GM21526 (cell line): ENCODE data around the gene LRRC71.

Source experiments
- ATAC-seq: cut with Tn5 transposase; IDR thresholded peaks from one replicate; pipeline ENCODE4 v1.9.1; 2021; ENCODE audit warnings: moderate library complexity; ENCODE audit not compliant: unreplicated experiment, low FRiP score

The LRRC71 gene

DNA sequence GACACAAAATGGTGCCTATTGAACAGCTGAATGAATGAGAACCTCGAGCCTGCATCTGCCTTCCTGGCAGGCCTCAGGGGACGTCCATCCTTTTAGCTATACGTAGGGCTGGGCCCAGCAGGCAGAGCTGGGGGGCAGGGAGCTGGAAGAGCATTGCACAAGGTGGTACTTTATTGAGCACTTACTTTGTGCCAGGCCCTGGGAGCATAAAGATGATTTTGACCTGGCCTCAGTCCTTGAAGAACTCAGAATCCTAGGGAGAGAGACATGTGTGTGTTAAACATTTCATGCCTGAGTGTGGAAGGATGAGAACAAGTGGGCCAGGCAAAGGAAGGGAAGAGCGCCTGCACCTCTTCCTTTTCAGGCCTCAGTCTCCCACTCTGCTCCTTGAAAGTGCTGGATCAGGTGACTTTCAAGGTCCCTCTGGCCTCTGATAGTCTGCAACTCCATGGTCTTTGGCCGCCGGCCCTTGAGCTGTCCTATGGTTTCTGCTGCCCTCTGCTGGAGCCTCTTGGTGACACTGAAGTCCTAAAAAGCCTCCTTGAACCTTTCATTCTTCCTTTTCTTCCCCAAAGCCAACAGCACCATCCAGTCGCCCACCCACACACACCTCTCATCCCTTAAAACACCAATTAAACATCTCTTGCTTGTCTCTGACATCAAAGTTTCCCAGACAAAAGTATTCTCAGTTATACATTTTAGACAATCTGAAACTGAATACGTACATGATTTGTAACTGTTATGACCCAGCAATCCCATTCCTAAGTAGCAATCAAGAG lies 30.4 kb upstream of the LRRC71 start:
- ATAC-seq, result no peak

DNA sequence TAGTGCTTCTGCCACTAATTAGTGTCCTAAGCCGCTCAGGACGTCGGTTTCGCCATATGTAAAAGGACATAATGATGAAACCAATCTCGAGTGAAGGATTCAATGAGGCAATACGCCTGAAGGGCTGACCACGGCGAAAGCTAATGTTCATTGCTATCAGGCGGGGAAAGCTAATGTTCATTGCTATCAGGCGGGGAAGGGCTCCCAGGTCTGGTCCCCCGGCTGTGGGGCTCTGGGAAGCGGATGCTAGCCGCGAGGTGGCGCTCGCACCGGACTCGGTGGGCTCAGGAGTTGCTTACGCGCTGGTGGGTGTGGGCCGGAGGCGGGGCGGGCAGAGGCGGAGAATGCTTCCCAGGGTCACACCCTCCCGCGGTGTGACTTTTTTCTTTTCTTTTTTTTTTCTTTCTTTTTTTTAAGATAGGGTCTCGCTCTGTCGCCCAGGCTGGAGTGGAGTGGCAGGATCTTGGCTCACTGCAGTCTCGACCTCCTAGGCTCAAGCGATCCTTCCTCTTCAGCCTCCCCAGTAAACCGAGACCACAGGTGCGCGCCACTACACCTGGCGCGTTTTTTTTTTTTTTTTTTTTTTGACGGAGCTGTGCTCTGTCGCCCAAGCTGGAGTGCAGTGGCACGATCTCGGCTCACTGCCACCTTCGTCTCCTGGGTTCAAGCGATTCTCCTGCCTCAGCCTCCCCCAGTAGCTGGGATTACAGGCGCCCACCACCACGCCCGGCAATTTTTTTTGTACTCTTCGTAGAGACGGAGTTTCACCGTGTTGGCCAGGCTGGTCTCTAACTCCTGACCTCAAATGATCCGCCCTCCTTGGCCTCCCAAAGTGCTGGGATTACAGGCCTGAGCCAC lies 28.0 kb upstream of the LRRC71 start:
- no peak for ATAC-seq

DNA sequence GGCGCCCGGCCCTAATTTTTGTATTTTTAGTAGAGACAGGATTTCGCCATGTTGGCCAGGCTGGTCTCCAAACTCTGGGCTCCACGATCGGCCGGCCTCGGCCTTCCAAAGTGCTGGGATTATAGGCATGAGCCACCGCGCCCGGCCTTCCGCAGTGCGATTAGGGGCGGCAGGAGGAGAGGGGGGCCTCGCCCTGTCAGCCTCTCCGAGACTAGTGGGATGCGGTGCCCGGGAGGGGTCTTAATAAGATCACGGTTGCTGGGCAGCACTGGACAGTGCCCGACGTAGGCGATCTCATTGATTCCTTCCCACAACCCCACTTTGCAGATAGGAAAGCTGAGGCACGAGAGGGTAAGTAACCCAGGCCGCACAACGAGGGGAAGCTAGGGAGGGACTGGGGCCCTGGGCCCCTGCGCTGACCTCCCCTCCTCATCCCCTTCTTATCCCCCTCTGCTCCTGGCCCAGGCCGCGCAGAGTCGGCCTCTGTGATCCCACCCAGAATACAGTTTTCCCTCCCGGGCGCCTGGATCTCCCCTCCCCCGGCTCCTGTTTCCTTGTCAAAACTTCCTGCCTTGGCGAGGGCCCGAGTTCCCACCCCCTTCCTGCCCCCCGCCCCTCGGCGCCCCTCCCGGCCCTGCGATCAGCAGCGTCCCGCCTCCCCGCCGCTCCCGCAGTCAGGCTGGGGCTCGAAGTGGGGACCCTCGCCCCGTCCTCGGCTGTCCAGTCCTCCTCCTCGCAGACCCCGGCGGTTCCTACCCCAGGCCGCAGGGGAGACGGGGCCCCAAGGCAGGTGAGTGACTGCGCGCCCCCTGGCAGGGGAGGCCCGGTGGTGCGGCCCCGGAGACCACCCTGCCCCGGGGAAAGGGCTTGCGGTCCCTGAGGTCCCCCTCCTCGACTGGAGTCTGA lies 27.1 kb upstream of the LRRC71 start, which contains the start of gene PEAR1:
TSS of gene PEAR1 (plus strand) at position 671 of the 906 bp plus-strand sequence. CDS start 10,209 bp downstream, outside the sequence.
- ATAC-seq, result no peak

DNA sequence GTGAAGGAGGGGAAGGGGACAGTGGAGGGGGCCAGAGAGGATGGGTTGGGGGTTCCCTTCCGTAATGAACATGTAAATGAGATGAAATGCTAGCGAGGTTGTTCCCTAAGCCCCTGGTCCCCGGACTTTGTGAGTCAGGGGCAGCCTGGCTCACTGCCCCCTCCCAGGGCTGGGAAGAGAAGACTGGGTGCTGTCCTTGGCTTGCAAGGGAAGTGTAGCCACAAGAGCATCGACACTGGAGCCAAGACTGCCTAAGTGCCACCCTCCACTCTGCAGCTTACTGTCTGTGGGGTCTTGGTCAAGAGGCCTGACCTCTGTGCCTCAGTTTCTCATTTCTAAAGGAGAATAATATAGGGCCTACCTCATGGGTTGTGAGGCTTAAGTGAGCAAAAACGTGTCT lies 26.4 kb upstream of the LRRC71 start:
- ATAC-seq, result no peak

DNA sequence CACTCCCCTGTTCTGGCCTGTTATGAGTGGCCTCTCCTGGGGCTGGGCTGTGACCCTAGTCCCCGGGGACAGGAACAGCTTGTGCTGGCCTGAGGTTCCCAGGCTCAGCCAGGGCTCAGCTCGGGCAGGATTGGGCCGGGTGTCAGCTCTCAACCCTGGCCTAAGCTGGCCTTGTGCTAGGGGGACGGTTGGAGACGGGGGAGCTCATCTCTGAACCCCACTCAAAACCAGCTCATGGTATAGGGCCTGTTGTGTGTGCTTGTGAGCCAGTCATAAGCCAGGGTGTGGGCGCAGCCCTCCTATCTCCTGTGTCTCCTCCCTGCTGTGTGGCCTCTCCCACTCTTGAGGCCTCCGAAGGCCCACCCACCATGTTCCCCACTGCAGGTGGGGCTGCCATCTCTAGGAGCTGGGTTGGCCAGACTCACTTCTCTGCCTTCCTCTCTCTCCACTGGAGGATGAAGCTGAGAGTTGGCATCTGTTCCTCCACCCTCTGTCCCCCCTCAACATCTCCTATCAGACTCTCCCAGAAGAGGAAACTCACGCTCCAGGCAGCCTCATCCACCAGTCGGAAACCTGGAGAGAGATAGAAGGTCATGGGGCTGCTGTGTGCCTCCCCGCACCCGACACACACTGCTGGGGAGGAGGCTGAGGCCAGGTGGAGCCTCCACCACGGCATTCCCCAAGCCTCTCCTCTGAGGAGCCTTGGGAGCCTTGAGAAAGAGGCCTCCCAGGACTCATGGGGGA lies 25.5 kb upstream of the LRRC71 start:
- no peak for ATAC-seq

DNA sequence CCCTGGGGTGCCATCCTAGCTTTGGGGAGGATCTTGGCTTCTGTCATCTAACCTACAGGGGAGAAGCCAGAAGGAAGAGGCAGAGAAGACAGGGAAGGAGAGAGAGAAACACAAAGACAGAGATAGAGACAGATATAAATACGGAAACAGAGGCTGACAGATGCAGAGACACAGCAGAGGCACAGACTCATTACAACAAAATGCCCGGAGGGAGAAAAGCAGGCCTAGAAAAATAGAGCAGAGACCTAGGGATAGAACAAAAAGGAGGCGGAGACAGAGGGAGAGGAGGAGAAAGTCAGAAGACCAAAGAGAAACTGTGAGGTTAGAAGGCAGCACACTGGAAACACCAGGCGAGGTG lies 25.0 kb upstream of the LRRC71 start:
- no peak for ATAC-seq

DNA sequence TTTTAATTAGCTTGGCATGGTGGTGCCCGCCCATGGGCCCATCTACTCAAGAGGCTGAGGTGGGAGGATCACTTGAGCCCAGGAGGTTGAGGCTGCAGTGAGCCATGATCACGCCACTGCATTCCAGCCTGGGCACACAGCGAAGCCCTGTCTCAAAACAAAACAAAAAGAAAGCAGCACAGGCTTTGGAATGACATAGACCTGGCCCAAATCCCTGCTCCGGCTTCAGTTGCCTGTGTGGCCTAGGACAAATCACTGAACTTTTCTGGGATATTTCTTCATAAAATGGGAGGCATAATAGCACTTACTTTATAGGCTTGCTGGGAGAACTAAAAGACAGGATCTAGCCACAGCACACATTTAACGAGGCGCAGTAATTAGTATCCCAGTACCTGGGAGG lies 24.5 kb upstream of the LRRC71 start:
- ATAC-seq, result no peak

DNA sequence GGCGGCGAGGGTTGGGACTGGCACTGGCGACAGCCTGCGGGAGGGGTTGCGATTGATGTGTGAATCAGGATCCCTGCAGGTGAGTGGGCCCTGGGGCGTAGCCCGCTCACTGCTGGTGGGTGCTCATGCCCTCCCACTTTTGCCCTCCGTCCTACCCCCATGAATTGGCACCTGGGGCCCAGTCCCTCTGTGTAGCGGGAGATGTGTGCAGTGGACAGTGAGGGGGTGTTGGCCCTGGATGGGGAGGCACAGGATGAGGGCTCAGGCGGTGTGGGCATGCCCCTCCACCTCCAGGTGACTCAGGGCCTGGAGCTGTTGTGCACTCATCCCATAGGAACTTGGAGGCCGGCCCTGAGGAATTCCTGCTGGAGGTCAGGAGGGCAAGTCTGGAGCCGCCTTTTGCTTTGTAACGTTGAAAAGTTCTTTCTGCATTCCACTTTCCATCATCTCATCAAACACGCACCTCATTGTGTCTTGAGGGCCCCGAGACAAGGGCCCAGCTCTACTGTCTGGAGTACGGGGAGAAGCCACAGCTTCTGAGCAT lies 23.9 kb upstream of the LRRC71 start:
- no peak for ATAC-seq

DNA sequence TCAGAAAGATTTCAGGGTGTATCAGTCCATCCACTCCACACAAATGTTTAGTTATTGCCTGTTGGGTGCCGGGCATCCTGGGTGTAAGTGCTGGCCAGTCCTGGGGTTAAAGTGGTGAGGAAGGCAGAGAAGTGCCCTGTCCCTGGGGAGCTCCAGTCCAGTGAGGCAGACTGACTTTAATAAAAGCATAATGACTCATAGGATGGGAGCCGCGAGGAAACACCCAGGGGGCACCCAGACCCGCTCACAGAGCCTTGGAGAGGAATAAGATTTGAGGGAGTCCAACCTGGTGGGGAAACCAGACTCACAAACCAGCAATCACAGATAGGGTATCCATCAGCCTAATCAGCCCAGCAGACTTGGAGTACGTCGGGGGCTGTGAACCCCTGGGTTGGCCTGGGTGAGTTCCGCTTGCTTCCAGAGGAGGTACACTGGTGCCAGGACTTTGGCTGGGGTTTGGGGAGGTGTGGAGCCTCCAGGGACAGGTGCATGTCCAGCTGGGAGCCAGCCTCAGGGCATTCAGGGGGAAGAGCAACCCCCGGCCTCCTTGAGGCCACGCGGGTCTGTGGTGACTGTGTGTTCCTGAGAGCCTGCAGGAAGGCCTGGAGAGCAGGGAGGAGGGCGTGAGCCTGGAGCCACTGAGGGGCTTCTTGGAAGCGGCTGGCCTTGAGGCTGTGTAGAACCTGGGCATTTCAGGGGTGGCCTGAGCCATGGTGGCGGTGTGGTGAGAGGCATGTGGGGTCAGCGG lies 23.2 kb upstream of the LRRC71 start:
- ATAC-seq, result no peak

DNA sequence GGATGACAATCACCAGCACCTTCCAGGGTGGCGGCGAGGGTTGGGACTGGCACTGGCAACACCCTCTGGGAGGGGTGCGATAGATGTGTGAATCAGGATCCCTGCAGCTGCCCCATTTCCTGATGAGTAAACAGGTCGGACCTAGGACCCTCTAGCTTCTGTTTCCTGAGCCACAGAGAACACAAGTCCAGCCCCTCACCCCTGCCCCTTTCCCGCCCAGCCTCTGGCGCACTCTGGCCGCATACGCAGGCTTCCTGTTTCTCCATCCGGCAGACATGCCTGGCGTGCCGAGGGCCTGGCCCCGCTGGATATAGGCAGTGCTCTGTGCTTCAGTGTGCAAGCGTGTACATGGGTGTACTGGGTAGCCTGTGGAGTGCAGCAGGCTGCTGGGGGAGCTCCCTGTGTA lies 22.3 kb upstream of the LRRC71 start:
- no peak for ATAC-seq

DNA sequence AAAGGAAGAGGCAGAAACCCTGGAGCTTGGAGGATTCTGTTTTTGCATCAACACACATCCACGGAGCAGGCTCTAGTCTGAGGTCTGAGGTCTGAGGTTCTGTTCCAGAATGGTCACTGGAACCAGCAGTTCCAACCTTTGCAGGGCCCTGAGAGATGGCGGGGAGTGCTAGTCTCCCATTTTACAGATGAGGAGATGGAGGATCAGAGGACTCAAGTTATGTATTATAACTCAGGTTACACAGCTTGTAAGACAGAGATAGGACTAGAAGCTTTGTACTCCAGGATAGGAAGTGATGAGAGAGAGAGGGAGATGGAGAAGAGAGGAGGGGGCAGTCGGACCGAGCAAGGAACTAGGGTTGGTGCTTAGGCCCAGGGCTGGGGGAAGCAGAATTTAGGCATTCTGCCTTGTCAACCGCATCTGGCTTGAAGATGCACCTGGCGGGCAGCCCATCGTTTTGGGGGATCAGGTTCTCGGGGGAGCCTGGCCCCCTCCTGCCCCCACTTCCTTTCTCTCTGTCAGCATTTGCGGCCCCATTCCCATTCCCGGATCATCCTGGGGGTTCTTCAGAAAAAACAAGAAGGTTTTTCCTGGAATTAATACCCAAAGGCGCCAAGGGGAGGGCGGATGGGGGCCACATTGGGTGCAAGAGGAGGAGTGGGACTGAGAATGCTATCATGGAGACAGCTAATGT lies 21.3 kb upstream of the LRRC71 start:
- ATAC-seq, result no peak

DNA sequence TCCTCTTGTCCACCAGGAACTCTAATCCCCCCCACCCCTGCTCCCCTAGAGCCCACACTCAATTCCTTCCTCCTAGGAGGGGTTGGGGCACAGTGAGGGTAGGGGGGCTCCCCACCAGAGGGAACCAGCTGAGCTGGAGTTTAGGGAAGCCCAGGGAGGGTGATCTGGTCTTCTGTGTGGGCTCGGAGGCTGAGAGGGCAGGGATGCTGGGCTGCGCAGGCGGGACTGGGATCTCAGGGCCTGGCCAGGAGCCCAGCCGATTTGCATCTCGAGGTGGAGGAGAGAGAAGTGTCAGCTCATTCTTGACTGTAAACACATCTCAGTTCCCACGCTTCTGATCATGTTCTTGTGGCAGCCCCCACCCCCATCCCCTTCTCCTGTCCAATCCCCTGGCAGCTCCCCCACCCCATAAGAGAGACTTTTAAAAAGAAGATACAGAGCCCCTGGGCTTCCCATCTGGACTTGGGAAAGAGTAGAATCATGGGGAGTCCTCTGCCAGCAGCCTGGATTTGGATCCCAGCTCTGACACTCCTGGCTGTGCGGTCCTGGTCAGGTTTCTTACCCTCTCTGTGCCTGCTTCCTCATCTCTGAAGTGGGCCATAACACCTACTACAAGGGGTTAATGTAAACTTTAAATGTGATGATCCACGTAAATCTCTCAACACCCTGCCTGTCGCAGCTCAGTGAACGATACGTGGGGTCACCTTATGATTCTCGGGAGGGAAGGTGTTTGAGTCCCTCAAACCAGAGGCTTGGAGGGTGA lies 20.3 kb upstream of the LRRC71 start:
- no peak for ATAC-seq

DNA sequence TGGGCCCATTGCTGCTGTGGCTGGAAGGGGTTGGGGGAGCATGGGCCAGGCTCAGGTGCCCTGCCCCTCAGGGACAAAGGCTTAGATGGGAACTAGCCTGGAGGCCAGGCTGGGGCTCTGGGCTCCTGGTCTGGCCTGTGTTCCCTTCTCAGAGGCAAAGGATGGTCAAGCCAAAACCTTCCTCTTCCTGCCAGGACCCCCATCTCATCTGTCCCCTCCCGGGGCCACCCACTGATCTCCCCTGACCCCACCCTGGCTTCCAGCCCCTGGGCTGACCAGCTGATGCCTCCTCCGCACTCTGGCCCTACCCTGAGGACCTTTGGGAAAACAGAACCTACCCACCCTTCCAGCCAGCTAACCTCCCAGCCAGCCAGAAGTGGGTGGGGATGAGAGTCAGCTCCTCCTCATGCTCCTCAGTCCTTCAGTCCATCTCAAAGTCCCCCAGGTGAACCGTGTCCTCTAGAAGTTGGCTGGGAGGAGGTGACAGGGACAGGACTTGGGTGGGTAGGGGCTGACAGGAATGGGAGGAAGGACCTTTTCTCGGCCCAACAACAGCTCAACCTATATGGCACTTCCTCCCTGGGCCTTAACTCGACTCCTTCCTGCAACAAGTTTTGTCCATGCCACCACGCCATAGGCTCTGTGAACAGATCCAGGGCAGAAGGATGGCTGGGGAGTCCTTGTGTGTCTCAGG lies 19.4 kb upstream of the LRRC71 start:
- ATAC-seq, result no peak

DNA sequence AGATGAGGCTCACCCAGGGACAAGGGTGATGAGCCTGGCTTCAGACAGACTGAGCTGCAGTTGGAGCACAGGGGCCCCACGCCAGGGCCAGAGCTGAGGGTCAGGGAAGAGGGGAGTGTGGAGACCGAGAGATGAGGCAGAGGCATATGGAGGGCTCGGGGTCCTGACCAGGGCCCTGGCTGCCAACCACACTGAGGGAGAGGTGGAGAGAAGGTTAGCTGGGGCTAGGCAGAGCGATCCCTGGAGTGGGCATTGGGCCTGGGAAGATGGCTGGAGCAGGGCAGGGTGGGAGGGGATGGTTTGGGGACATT lies 18.9 kb upstream of the LRRC71 start:
- no peak for ATAC-seq

DNA sequence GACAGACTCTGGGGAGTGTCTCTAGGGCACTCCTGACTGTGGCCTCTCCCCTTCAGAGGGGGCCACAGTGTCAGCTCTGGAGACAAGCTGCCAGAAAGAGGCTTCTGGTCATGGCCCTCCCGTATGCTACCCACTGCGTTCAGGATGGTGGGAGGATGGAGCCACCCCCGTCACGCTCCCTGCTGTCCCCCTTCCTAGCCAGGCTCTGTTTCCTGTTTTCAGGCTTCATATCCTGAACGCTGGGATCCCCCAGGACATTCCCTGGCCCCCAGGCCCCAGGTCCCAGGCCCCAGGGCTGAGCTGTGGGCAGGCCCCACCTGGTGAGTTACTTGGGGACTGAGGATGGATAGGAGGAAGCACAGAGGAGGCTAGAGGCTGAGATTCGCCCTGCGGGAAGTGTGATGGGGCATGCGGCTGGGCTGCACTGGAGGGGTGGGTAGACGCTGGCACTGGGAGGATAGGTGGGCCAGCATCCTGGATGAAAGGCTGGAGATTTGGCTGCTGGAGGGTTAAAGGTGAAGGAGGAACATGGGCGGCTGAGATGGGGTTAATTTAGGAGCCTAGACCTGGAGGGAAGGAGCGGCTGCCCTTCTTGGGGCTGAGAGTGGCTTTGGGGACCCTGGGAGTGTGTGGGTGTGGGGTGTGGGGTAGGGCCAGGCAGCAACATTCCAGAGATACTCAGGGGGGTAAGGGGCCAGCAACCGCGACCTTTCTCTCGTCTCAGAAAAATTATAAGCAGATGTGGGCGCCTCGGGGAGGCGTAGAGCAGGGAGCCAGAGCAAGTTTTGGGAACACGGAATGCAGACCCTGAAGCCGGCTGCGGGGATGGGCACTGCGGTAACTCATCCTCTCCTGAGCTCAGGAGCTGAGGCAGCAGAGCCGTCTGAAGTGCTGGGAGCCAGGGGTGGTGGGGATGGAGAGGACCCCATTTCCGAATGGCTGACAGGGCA lies 18.2 kb upstream of the LRRC71 start:
- no peak for ATAC-seq

DNA sequence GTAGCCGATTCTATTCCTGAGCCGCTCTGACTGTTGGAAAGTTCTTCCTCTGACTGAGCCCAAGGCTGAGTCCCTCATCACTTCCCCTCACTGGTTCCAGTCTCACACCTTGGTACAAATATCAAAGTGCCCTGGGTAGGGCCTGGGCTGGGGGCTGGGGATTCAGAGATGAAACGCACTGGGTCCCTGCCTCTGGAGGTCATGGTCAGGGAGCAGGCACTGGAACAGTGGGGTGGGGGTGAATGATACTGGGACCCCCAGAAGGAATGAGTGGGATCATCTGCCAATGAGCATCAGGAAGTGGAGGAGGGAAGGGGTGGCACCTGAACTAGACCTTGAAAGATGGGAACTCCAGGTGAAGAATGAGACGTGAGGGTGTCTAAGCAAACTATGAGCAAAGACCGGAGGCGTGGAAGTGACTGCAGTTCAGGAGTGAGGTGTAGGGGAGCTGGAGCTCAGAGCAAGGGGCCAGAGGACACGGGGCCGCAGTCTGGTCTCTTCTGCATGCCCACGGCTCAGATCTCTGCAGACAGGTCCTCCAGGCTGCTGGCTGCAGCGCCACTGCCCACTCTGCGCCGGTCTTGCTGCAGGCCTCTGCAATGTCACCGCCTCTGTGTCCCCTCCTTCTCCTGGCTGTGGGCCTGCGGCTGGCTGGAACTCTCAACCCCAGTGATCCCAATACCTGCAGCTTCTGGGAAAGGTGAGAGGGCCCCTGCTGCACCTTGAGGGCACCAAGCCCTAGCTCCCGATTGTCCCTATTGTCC lies 16.9 kb upstream of the LRRC71 start:
- ATAC-seq, result no peak
